Trophoblast cell (in vitro differentiated cells and primary cell): Measurements from ENCODE around the gene CPE.

Source experiments
- DNase-seq, 2 donors: peaks; one replicate each; pipeline ENCODE4 v3.0.0-alpha.2; 2016
- H2AFZ ChIP-seq: 2 replicates; pipeline ENCODE4 v1.6.1; 2013; ENCODE audit warnings: low read length, moderate library complexity, mild to moderate bottlenecking; ENCODE audit not compliant: insufficient read depth, poor library complexity
- H2AK5ac ChIP-seq: 2 replicates; pipeline ENCODE4 v1.6.1; 2013; ENCODE audit warnings: mild to moderate bottlenecking, low read length
- H2BK120ac ChIP-seq: 2 replicates; pipeline ENCODE4 v1.6.1; 2013; ENCODE audit warnings: low read length, mild to moderate bottlenecking, moderate library complexity; ENCODE audit not compliant: insufficient read depth, poor library complexity
- H2BK12ac ChIP-seq: 2 replicates; pipeline ENCODE4 v1.6.1; 2013; ENCODE audit warnings: mild to moderate bottlenecking, low read length, moderate library complexity
- H2BK5ac ChIP-seq: 2 replicates; pipeline ENCODE4 v1.6.1; 2013; ENCODE audit warnings: low read length, low read depth, moderate library complexity, mild to moderate bottlenecking; ENCODE audit not compliant: poor library complexity
- H3K14ac ChIP-seq: 2 replicates; pipeline ENCODE4 v1.6.1; 2013; ENCODE audit warnings: mild to moderate bottlenecking, low read length
- H3K18ac ChIP-seq: 2 replicates; pipeline ENCODE4 v1.6.1; 2013; ENCODE audit warnings: mild to moderate bottlenecking, low read length
- H3K23ac ChIP-seq: 2 replicates; pipeline ENCODE4 v1.6.1; 2013; ENCODE audit warnings: low read length
- H3K27ac ChIP-seq: 2 replicates; pipeline ENCODE4 v1.5.1; 2013; ENCODE audit warnings: low read depth, mild to moderate bottlenecking, inconsistent platforms, low read length, moderate library complexity
- H3K27me3 ChIP-seq: 2 replicates; pipeline ENCODE4 v1.6.1; 2013; ENCODE audit warnings: inconsistent platforms, mild to moderate bottlenecking, low read length, moderate library complexity; ENCODE audit not compliant: insufficient read depth
- H3K36me3 ChIP-seq, 2 experiments: 1 replicate in 1 of 2; 2 replicates in 1 of 2; pipeline ENCODE4 v1.6.1; 2013; ENCODE audit warnings: low read length in 2 of 2, mild to moderate bottlenecking in 2 of 2, moderate library complexity in 1 of 2; ENCODE audit not compliant: insufficient read depth in 2 of 2, control insufficient read depth in 1 of 2
- H3K4ac ChIP-seq: 2 replicates; pipeline ENCODE4 v1.6.1; 2013; ENCODE audit warnings: low read depth, mild to moderate bottlenecking, low read length, moderate library complexity
- H3K4me1 ChIP-seq, 2 experiments: 1 replicate in 1 of 2; 2 replicates in 1 of 2; pipeline ENCODE4 v1.6.1; 2013; ENCODE audit warnings: low read length in 2 of 2, mild to moderate bottlenecking in 2 of 2, moderate library complexity in 1 of 2; ENCODE audit not compliant: insufficient read depth in 2 of 2, control insufficient read depth in 1 of 2
- H3K4me2 ChIP-seq: 2 replicates; pipeline ENCODE4 v1.6.1; 2013; ENCODE audit warnings: inconsistent platforms, mild to moderate bottlenecking, low read length, moderate library complexity
- H3K4me3 ChIP-seq: 2 replicates; pipeline ENCODE4 v1.5.1; 2013; ENCODE audit warnings: mild to moderate bottlenecking, low read depth, low read length, inconsistent platforms
- H3K79me1 ChIP-seq: one replicate; pipeline ENCODE4 v1.6.1; 2013; ENCODE audit warnings: low read length
- H3K79me2 ChIP-seq: 2 replicates; pipeline ENCODE4 v1.6.1; 2013; ENCODE audit warnings: low read length, mild to moderate bottlenecking; ENCODE audit not compliant: control insufficient read depth, insufficient read depth, poor library complexity
- H3K9ac ChIP-seq: 2 replicates; pipeline ENCODE4 v1.6.1; 2013; ENCODE audit warnings: mild to moderate bottlenecking, low read length
- H3K9me3 ChIP-seq: 2 replicates; pipeline ENCODE4 v1.6.1; 2013; ENCODE audit warnings: low read depth, mild to moderate bottlenecking, control low read depth, inconsistent platforms, low read length; ENCODE audit not compliant: insufficient read depth
- H4K12ac ChIP-seq: 2 replicates; pipeline ENCODE4 v1.6.1; 2013; ENCODE audit warnings: low read depth, mild to moderate bottlenecking, low read length, moderate library complexity
- H4K8ac ChIP-seq: 2 replicates; pipeline ENCODE4 v1.6.1; 2013; ENCODE audit warnings: low read depth, mild to moderate bottlenecking, low read length, moderate library complexity
- H4K91ac ChIP-seq: one replicate; pipeline ENCODE4 v1.6.1; 2013; ENCODE audit warnings: low read depth, mild to moderate bottlenecking, low read length, moderate library complexity
- WGBS: extraction: QIAGEN DNeasy Blood & Tissue Kit; methylation state at CpG from one replicate; pipeline ENCODE4 v1.1.7; 2013; ENCODE audit warnings: missing lambda C conversion rate; ENCODE audit not compliant: insufficient read length, insufficient coverage; ENCODE audit errors: extremely low coverage; 5-methylcytosine and 5-hydroxymethylcytosine counted together

Gene CPE

GRCh38 chr4:165476214-165477098 is 97.6 kb downstream of the CPE start:
- H3K36me3 ChIP-seq: peaks cover 5 to 6% of the 10 kb centered on the region in 2 experiments
- H3K18ac ChIP-seq: no peak overlapping the region
- H3K23ac ChIP-seq: no peak overlapping the region
- peaks cover 6% of the 10 kb centered on the region for H3K9me3 ChIP-seq
- H3K4me2 ChIP-seq: no peak overlapping the region
- H2BK12ac ChIP-seq: peak overlapping the region; percentile 3
- WGBS: no CpG with 5 or more reads among the region's 14 CpGs
- H3K79me1 ChIP-seq: no peaks in the 10 kb centered on the region
- peak overlapping the region; percentile 26 for H2BK5ac ChIP-seq
- H3K27me3 ChIP-seq: no peaks in the 10 kb centered on the region
- H4K91ac ChIP-seq: peak overlapping the region; percentile 2
- H3K4me1 ChIP-seq: peaks cover 5 to 7% of the 10 kb centered on the region in 2 experiments
- no peak overlapping the region for H3K9ac ChIP-seq
- no peak overlapping the region for H2AK5ac ChIP-seq
- H4K8ac ChIP-seq: no peak overlapping the region
- no peak overlapping the region for H3K14ac ChIP-seq
- peak; percentile 75 to 78 for DNase-seq
- no peak overlapping the region for H2BK120ac ChIP-seq
- H3K4ac ChIP-seq: no peak overlapping the region
- H3K79me2 ChIP-seq: no peaks in the 10 kb centered on the region
- H4K12ac ChIP-seq: no peak overlapping the region
- no peak overlapping the region for H3K4me3 ChIP-seq
- peak overlapping the region; percentile 38 for H3K27ac ChIP-seq
- H2AFZ ChIP-seq: no peak overlapping the region

DNA sequence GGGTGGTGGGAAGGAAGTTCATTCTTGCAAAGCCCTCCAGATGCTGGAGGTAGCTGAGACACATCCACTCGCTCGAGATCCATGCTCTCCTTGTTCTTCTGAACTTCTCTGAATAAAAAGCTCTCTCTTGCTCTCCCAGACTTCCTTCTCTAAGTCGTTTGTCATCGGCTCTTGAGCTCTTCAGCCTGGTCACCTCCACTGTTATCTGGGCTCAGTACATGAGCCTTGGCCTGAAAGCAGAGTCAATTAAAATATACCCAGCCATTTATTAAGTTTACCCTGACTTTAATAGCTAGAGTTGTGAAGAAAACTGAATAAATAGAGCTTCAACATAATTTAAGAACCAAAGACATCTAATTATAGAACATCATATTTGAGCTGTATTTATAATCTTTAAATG is 99.0 kb downstream of the CPE start:
- H4K12ac ChIP-seq: no peak overlapping the region
- H4K8ac ChIP-seq: no peak overlapping the region
- H3K36me3 ChIP-seq: peaks cover 5 to 6% of the 10 kb centered on the region in 2 experiments
- no peak overlapping the region for H3K18ac ChIP-seq
- H2AK5ac ChIP-seq: no peak overlapping the region
- peaks cover 6% of the 10 kb centered on the region for H3K9me3 ChIP-seq
- H2AFZ ChIP-seq: no peak overlapping the region
- no peak overlapping the region for H3K27ac ChIP-seq
- no peaks in the 10 kb centered on the region for H3K79me1 ChIP-seq
- H3K4me3 ChIP-seq: no peak overlapping the region
- no peak overlapping the region for H3K9ac ChIP-seq
- H3K14ac ChIP-seq: no peak overlapping the region
- no peak overlapping the region for H2BK12ac ChIP-seq
- no peak overlapping the region for H3K4me2 ChIP-seq
- no peak overlapping the region for H2BK120ac ChIP-seq
- H3K4ac ChIP-seq: no peak overlapping the region
- H4K91ac ChIP-seq: no peak overlapping the region
- no peaks in the 10 kb centered on the region for H3K27me3 ChIP-seq
- no peak overlapping the region for H2BK5ac ChIP-seq
- WGBS: no CpG with 5 or more reads among the region's 4 CpGs
- H3K4me1 ChIP-seq: peaks cover 5 to 7% of the 10 kb centered on the region in 2 experiments
- DNase-seq: no peak
- H3K23ac ChIP-seq: no peak overlapping the region
- no peaks in the 10 kb centered on the region for H3K79me2 ChIP-seq

DNA sequence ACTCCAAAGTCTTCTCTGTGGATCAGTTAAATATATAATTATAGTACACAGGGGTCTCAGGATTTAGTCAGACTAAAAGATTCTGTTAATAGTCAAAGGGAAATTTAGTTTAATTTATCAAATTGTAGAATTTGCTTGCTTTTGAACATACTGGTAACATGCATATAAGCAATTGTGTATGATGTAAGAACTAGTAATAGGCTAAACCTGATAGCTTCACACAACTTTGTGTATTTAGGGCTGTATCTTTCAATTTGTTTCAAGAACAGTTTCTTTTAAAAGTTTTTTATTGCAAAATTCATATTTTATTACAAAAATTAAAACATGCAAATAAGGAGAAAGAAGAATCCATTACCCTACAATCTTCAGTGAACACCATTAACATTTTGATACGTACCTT is 99.5 kb downstream of the CPE start:
- no peak overlapping the region for H3K18ac ChIP-seq
- no peaks in the 10 kb centered on the region for H3K79me2 ChIP-seq
- WGBS: no CpG with 5 or more reads among the region's 1 CpG

GRCh38 chr4:165481053-165481835 is 102.4 kb downstream of the CPE start:
- no CpG with 5 or more reads among the region's 3 CpGs for WGBS

More for the DNA sequence above, 99.5 kb downstream of the CPE start:
- DNase-seq: no peak
- Histone ChIP-seq H3K4ac (no peak overlapping the region), H3K27me3 (no peaks in the 10 kb centered on the region), H4K91ac (no peak overlapping the region), H3K36me3 (peaks cover 5 to 6% of the 10 kb centered on the region in 2 experiments), H2BK5ac (no peak overlapping the region), H2BK12ac (no peak overlapping the region), H3K4me2 (no peak overlapping the region), H2BK120ac (no peak overlapping the region), H3K79me1 (no peaks in the 10 kb centered on the region), H3K4me3 (no peak overlapping the region), H4K12ac (no peak overlapping the region), H2AK5ac (no peak overlapping the region), H3K4me1 (peaks cover 5 to 7% of the 10 kb centered on the region in 2 experiments), H3K9ac (no peak overlapping the region), H3K14ac (no peak overlapping the region), H2AFZ (no peak overlapping the region), H4K8ac (no peak overlapping the region), H3K9me3 (peaks cover 6% of the 10 kb centered on the region), H3K23ac (no peak overlapping the region), H3K27ac (no peak overlapping the region)

More at GRCh38 chr4:165481053-165481835, 102.4 kb downstream of the CPE start:
- no peak overlapping the region for H4K12ac ChIP-seq
- H3K4me1 ChIP-seq: peaks cover 4 to 5% of the 10 kb centered on the region in 2 experiments
- H3K36me3 ChIP-seq: peaks cover 0 to 2% of the 10 kb centered on the region in 2 experiments
- H3K27ac ChIP-seq: no peak overlapping the region
- H3K4ac ChIP-seq: no peak overlapping the region
- H3K9me3 ChIP-seq: no peaks in the 10 kb centered on the region
- no peak overlapping the region for H2BK120ac ChIP-seq
- no peak overlapping the region for H4K91ac ChIP-seq
- H2BK5ac ChIP-seq: no peak overlapping the region
- no peak overlapping the region for H3K23ac ChIP-seq
- no peak overlapping the region for H2AFZ ChIP-seq
- H2BK12ac ChIP-seq: no peak overlapping the region
- no peak overlapping the region for H3K4me2 ChIP-seq
- no peak overlapping the region for H3K9ac ChIP-seq
- no peaks in the 10 kb centered on the region for H3K27me3 ChIP-seq
- H3K14ac ChIP-seq: no peak overlapping the region
- H2AK5ac ChIP-seq: no peak overlapping the region
- H4K8ac ChIP-seq: no peak overlapping the region
- no peak overlapping the region for H3K18ac ChIP-seq
- no peak overlapping the region for H3K4me3 ChIP-seq
- DNase-seq: no peak
- H3K79me2 ChIP-seq: no peaks in the 10 kb centered on the region
- no peaks in the 10 kb centered on the region for H3K79me1 ChIP-seq
